C4-2B (cell line): ENCODE measurements around the gene FOXP1.

ENCODE experiments used
- H3K27ac ChIP-seq: fragments of 450-650 bp; 2 replicates; pipeline ENCODE4 v1.5.1; 2017
- ZFX ChIP-seq: fragments of 450-650 bp; IDR thresholded peaks from 2 replicates; pipeline ENCODE4 v1.6.1; 2017
- TF ChIP-seq, protein P1 (sequence below): fragments of 450-650 bp; conservative IDR thresholded peaks from 2 replicates; pipeline ENCODE4 v1.5.1; 2017; ENCODE audit warnings: mild to moderate bottlenecking

FOXP1 gene

DNA sequence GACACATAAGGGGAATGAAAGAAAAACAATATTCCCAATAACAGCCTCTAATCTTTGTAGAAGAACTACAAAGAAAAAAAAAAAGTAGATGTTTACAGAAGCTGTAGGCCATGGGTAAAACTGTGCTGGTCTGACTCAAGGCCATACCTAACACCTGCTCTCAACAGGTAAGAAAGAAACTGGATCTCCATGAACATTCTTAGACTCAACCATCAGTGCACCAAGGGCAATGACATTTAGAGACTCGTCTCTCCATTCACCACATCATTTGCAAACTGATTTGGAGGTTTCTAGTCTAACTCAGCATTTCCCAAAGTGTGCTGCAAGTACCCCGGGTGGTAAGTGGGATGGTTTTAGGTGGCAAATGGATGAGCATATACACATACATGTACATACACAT, 164.2 kb downstream of the FOXP1 start:
- H3K27ac ChIP-seq, result no peak overlapping the region
- TF ChIP-seq, protein P1, sequence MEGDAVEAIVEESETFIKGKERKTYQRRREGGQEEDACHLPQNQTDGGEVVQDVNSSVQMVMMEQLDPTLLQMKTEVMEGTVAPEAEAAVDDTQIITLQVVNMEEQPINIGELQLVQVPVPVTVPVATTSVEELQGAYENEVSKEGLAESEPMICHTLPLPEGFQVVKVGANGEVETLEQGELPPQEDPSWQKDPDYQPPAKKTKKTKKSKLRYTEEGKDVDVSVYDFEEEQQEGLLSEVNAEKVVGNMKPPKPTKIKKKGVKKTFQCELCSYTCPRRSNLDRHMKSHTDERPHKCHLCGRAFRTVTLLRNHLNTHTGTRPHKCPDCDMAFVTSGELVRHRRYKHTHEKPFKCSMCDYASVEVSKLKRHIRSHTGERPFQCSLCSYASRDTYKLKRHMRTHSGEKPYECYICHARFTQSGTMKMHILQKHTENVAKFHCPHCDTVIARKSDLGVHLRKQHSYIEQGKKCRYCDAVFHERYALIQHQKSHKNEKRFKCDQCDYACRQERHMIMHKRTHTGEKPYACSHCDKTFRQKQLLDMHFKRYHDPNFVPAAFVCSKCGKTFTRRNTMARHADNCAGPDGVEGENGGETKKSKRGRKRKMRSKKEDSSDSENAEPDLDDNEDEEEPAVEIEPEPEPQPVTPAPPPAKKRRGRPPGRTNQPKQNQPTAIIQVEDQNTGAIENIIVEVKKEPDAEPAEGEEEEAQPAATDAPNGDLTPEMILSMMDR, result no peak

DNA sequence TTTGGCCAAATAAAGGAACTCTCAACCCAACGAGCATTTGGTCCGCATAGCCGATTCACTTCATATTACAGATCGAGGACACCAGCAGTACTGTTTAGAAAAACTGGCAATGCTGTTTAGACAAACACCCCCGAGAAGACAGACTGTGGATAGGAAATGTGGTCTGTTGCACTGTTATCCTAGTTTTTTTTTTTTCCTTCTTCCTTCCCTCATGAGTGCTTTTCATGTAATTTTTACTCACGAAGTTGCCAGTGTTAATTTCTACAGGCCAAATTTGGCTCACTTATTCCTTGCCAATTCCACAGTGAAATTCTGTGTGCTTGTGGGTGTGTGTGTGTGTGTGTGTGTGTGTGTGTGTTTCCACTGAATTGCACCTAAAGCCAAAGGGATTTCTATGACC, 165.7 kb downstream of the FOXP1 start:
- no peak for TF ChIP-seq ZFX
- H3K27ac ChIP-seq, result no peak overlapping the region

DNA sequence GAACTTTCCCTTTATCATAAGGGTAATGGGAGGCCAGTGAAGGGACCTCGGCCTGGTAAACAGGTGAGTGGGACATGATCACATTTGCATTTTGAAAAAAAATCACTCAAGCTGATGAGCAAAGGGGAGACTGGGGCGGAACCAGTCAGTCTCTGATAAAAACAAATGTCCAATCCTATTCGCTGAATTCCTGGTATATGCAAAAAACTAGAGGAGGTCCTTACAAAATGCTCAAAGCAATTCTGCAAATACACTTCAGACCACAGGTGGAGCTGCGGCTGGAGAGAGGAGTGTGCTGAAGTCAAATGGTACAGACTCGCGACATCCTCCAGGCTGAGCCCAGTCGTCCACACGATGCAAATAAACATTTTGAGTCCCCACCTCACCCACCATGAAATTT, 166.7 kb downstream of the FOXP1 start:
- H3K27ac ChIP-seq, result no peak overlapping the region

GRCh38 chr3:71415681-71416122, 167.8 kb downstream of the FOXP1 start:
- H3K27ac ChIP-seq, result no peak overlapping the region
- no peak for TF ChIP-seq ZFX
- TF ChIP-seq, protein P1, result no peak

More for the DNA sequence above, 166.7 kb downstream of the FOXP1 start:
- no peak for TF ChIP-seq ZFX
- TF ChIP-seq, protein P1, result no peak; the same call in 1 of the 2 replicates

GRCh38 chr3:71414189-71414927, 169.2 kb downstream of the FOXP1 start:
- no peak for TF ChIP-seq ZFX
- TF ChIP-seq, protein P1, result no peak
- no peak overlapping the region for H3K27ac ChIP-seq

GRCh38 chr3:71413572-71413971, 170.0 kb downstream of the FOXP1 start:
- H3K27ac ChIP-seq, result no peak overlapping the region
- TF ChIP-seq ZFX, result no peak
- TF ChIP-seq, protein P1, result no peak

- H3K27ac ChIP-seq, result no peak overlapping the region
- no peak for TF ChIP-seq ZFX
- TF ChIP-seq, protein P1, result no peak
Measured at GRCh38 chr3:71409352-71409751, 174.2 kb downstream of the FOXP1 start.

- TF ChIP-seq, protein P1, result no peak
- TF ChIP-seq ZFX, result no peak
Measured at GRCh38 chr3:71408903-71409302, 174.6 kb downstream of the FOXP1 start.

More at GRCh38 chr3:71408903-71409302, 174.6 kb downstream of the FOXP1 start:
- no peak overlapping the region for H3K27ac ChIP-seq
